Ishikawa (cell line): ENCODE data around the gene NOTCH3.

Experiments
- CREB1 ChIP-seq: IDR thresholded peaks from 2 replicates; pipeline ENCODE4 v1.6.1; 2012; ENCODE audit warnings: low read depth
- EP300 ChIP-seq: IDR thresholded peaks from 2 replicates; pipeline ENCODE4 v1.6.1; 2012; ENCODE audit warnings: borderline replicate concordance
- RAD21 ChIP-seq: IDR thresholded peaks from 2 replicates; pipeline ENCODE4 v1.6.1; 2012; ENCODE audit warnings: low read depth
- TAF1 ChIP-seq: IDR thresholded peaks from 2 replicates; pipeline ENCODE4 v1.6.1; 2012; ENCODE audit warnings: low read depth, mild to moderate bottlenecking
- TCF12 ChIP-seq: IDR thresholded peaks from 2 replicates; pipeline ENCODE4 v1.6.1; 2012; ENCODE audit warnings: low read depth

DNA sequence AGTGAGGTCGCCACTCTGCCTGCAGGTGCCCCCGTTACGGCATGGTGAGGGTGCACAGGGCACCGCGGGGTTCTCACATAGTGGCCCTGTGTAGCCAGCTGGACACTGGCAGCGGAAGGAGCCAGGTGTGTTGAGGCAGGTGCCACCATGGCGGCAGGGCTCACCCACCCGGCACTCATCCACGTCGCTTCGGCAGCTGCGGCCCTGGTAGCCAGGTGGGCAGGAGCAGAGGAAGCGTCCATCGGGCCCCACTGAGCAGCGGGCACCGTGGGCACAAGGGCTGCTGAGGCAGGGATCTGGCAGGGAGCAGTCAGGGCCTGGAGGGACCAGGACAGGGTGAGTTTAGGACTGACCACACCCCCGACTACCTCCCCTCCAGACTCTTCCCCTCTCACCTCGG, 8.8 kb downstream of the NOTCH3 start:
- TF ChIP-seq TCF12 (no peak), TAF1 (no peak), RAD21 (no peak), EP300 (no peak), CREB1 (no peak)
